T-helper 9 cell (primary cell): ENCODE data around the gene CCDC88B.
"Not testable (repeated sequence)": the region's sequence is repeated elsewhere in the genome, so short reads cannot be mapped to it uniquely, and the experiment has no call there.

Source experiments
- DNase-seq: peaks from one replicate; pipeline ENCODE4 v3.0.0-alpha.2; 2020

CCDC88B gene

GRCh38 chr11:64321026-64321425, 19.0 kb upstream of the CCDC88B start:
- DNase-seq: no peak

- no peak for DNase-seq
Observed at GRCh38 chr11:64321533-64321932, 18.5 kb upstream of the CCDC88B start.

- no peak for DNase-seq
Observed at GRCh38 chr11:64322925-64323260, 17.1 kb upstream of the CCDC88B start.

- DNase-seq: no peak
Observed at GRCh38 chr11:64323373-64323772, 16.6 kb upstream of the CCDC88B start.

- DNase-seq: not testable (repeated sequence)
Observed at GRCh38 chr11:64323984-64324383, 16.0 kb upstream of the CCDC88B start.

- no peak for DNase-seq
Observed at GRCh38 chr11:64324692-64325469, 15.1 kb upstream of the CCDC88B start.

GRCh38 chr11:64327375-64327774, 12.6 kb upstream of the CCDC88B start:
- DNase-seq: no peak

- DNase-seq: no peak
Observed at GRCh38 chr11:64327993-64328392, 12.0 kb upstream of the CCDC88B start.

- no peak for DNase-seq
Observed at GRCh38 chr11:64330888-64331287, 9.1 kb upstream of the CCDC88B start.

GRCh38 chr11:64331569-64332371, 8.2 kb upstream of the CCDC88B start:
- peak; percentile 47 for DNase-seq

- no peak for DNase-seq
Observed at GRCh38 chr11:64333556-64333955, 6.4 kb upstream of the CCDC88B start.

GRCh38 chr11:64334764-64335735, 5.0 kb upstream of the CCDC88B start:
- DNase-seq: no peak

- DNase-seq: no peak
Observed at GRCh38 chr11:64337538-64338249, 2.3 kb upstream of the CCDC88B start.

- DNase-seq: no peak
Observed at GRCh38 chr11:64338716-64339115, 1.3 kb upstream of the CCDC88B start.

- no peak for DNase-seq
Observed at GRCh38 chr11:64339286-64339685, 718 bp upstream of the CCDC88B start.

- peak; percentile 77 for DNase-seq
Observed at GRCh38 chr11:64340671-64341335, 799 bp downstream of the CCDC88B start.

- DNase-seq: no peak
Observed at GRCh38 chr11:64341429-64341828, 1.4 kb downstream of the CCDC88B start.

GRCh38 chr11:64341851-64342791, 2.1 kb downstream of the CCDC88B start:
- DNase-seq: peak; percentile 89

GRCh38 chr11:64342869-64343745, 3.1 kb downstream of the CCDC88B start:
- DNase-seq: no peak
